A549 (cell line): ENCODE data around the gene SUMF1.

Experiments
- CBX8 ChIP-seq: fragments of 200-600 bp; sonication (generic); IDR thresholded peaks from 2 replicates; pipeline ENCODE4 v1.6.1; 2016
- CEBPB ChIP-seq, 2 experiments: fragments of >200 bp in 1 of 2; sonication (Bioruptor Twin) in 1 of 2; formaldehyde crosslinking in 1 of 2; IDR thresholded peaks; 2 replicates each; pipeline ENCODE4 v1.6.1; 2012 to 2016
- EP300 ChIP-seq, 2 experiments: fragments of >200 bp; sonication (Bioruptor Twin); formaldehyde crosslinking; IDR thresholded peaks; 2 replicates in 1 of 2; 3 replicates in 1 of 2; pipeline ENCODE4 v1.6.1; 2016 to 2017
- POLR2A ChIP-seq: IDR thresholded peaks from 2 replicates; pipeline ENCODE4 v1.6.1; 2012; ENCODE audit warnings: mild to moderate bottlenecking, low read length
- RFX5 ChIP-seq: fragments of 450-650 bp; IDR thresholded peaks from 2 replicates; pipeline ENCODE4 v1.7.1; 2014; ENCODE audit warnings: antibody characterized with exemption, mild to moderate bottlenecking, moderate library complexity
- SMC3 ChIP-seq: fragments of >200 bp; sonication (Bioruptor Twin); formaldehyde crosslinking; IDR thresholded peaks from 3 replicates; pipeline ENCODE4 v1.6.1; 2018; ENCODE audit warnings: inconsistent platforms
- TF ChIP-seq, protein P1 (sequence below): fragments of >200 bp; sonication (Bioruptor Twin); formaldehyde crosslinking; IDR thresholded peaks from 3 replicates; pipeline ENCODE4 v1.5.1; 2016
- TF ChIP-seq, protein P2 (sequence below): fragments of 200-600 bp; sonication (generic); IDR thresholded peaks from 2 replicates; pipeline ENCODE4 v1.6.1; 2016; ENCODE audit warnings: antibody characterized with exemption, mild to moderate bottlenecking, moderate library complexity

DNA sequence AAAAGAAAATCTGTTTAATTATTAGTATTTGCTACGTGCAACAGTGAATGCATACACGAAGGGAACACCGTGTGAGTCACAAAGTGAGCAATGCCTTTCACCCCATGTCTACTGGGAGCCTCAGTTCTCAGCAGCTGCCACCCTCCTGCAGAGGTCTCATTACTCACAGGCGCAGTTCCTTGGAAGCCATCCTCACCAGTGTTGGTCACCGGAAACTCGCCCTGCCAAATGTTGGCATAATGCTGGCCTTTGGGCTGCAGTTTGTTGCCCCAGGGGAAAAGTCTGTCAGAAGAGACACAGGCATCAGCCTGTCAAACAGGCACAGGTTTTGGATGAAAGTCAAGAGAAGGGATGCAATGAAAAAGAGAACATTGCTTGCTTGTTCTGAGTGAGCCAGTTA, 50.1 kb downstream of the SUMF1 start:
- no peak for TF ChIP-seq RFX5
- no peak for TF ChIP-seq EP300 (IDR thresholded peaks at IDR 0.05)
- TF ChIP-seq CBX8: no peak
- TF ChIP-seq POLR2A: no peak
- no peak for TF ChIP-seq CEBPB (IDR thresholded peaks at IDR 0.05)
- TF ChIP-seq SMC3: no peak
- TF ChIP-seq, protein P1, sequence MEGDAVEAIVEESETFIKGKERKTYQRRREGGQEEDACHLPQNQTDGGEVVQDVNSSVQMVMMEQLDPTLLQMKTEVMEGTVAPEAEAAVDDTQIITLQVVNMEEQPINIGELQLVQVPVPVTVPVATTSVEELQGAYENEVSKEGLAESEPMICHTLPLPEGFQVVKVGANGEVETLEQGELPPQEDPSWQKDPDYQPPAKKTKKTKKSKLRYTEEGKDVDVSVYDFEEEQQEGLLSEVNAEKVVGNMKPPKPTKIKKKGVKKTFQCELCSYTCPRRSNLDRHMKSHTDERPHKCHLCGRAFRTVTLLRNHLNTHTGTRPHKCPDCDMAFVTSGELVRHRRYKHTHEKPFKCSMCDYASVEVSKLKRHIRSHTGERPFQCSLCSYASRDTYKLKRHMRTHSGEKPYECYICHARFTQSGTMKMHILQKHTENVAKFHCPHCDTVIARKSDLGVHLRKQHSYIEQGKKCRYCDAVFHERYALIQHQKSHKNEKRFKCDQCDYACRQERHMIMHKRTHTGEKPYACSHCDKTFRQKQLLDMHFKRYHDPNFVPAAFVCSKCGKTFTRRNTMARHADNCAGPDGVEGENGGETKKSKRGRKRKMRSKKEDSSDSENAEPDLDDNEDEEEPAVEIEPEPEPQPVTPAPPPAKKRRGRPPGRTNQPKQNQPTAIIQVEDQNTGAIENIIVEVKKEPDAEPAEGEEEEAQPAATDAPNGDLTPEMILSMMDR: no peak
- TF ChIP-seq, protein P2, sequence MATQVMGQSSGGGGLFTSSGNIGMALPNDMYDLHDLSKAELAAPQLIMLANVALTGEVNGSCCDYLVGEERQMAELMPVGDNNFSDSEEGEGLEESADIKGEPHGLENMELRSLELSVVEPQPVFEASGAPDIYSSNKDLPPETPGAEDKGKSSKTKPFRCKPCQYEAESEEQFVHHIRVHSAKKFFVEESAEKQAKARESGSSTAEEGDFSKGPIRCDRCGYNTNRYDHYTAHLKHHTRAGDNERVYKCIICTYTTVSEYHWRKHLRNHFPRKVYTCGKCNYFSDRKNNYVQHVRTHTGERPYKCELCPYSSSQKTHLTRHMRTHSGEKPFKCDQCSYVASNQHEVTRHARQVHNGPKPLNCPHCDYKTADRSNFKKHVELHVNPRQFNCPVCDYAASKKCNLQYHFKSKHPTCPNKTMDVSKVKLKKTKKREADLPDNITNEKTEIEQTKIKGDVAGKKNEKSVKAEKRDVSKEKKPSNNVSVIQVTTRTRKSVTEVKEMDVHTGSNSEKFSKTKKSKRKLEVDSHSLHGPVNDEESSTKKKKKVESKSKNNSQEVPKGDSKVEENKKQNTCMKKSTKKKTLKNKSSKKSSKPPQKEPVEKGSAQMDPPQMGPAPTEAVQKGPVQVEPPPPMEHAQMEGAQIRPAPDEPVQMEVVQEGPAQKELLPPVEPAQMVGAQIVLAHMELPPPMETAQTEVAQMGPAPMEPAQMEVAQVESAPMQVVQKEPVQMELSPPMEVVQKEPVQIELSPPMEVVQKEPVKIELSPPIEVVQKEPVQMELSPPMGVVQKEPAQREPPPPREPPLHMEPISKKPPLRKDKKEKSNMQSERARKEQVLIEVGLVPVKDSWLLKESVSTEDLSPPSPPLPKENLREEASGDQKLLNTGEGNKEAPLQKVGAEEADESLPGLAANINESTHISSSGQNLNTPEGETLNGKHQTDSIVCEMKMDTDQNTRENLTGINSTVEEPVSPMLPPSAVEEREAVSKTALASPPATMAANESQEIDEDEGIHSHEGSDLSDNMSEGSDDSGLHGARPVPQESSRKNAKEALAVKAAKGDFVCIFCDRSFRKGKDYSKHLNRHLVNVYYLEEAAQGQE: no peak
